Coronary artery (tissue), 2 donors: ENCODE data around the gene ALG8.

Experiments used
- DNase-seq: peaks from one replicate; pipeline ENCODE4 v3.0.0-alpha.2; 2017; ENCODE audit warnings: low spot score
- H3K27ac ChIP-seq, 2 donors: fragments of 200-600 bp; sonication (generic); one replicate each; pipeline ENCODE4 v1.5.1; 2016 to 2019
- H3K4me3 ChIP-seq: fragments of 200-600 bp; sonication (generic); 2 replicates; pipeline ENCODE4 v1.5.1; 2016; ENCODE audit warnings: mild to moderate bottlenecking, moderate library complexity
- TF ChIP-seq, protein P1 (sequence below): fragments of 200-600 bp; sonication (generic); IDR thresholded peaks from one replicate; pipeline ENCODE4 v1.5.1; 2019; ENCODE audit warnings: antibody characterized with exemption

Gene ALG8

GRCh38 chr11:78168539-78169477 is 29.4 kb upstream of the ALG8 start:
- peak overlapping the region; percentile 89 to 97 for H3K27ac ChIP-seq
- peak; percentile 99 for DNase-seq

DNA sequence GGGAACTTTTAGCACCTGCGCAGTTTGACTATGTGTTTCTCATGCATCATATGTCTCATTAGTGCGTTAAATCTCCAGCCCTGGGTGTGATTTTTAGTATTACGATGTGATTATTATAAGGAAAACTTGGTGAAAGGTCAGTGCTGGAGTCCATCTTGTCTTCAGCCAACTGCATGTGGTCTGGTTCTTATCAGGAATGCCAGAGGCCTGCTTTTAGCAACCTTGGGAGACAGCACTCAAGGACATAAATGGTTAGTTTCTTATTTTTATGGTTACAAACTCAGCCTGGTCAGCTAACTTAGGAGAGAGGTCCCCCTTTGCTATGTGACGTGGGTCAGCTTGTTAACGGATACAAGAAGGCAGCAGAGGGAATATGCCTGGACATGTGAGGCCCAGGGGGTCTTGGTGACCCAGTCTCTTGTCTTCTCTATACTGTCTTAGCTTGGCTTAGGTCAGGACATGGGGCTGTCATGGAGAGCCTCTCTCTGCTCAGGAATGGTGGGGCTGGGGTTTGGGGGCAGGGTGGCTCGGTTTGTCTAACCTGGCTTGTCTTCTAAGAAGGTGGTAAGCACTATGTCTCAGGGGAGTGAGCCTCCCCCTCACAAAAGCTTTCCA is 27.5 kb upstream of the ALG8 start:
- no peak for DNase-seq
- Histone ChIP-seq H3K27ac (peak overlapping the region; percentile 64 to 97), H3K4me3 (no peak overlapping the region)
- TF ChIP-seq, protein P1, sequence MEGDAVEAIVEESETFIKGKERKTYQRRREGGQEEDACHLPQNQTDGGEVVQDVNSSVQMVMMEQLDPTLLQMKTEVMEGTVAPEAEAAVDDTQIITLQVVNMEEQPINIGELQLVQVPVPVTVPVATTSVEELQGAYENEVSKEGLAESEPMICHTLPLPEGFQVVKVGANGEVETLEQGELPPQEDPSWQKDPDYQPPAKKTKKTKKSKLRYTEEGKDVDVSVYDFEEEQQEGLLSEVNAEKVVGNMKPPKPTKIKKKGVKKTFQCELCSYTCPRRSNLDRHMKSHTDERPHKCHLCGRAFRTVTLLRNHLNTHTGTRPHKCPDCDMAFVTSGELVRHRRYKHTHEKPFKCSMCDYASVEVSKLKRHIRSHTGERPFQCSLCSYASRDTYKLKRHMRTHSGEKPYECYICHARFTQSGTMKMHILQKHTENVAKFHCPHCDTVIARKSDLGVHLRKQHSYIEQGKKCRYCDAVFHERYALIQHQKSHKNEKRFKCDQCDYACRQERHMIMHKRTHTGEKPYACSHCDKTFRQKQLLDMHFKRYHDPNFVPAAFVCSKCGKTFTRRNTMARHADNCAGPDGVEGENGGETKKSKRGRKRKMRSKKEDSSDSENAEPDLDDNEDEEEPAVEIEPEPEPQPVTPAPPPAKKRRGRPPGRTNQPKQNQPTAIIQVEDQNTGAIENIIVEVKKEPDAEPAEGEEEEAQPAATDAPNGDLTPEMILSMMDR: no peak

More at GRCh38 chr11:78168539-78169477, 29.4 kb upstream of the ALG8 start:
- peak overlapping the region; percentile 27 for H3K4me3 ChIP-seq
- TF ChIP-seq, protein P1: no peak

GRCh38 chr11:78164471-78164870 is 25.0 kb upstream of the ALG8 start:
- DNase-seq: no peak
- Histone ChIP-seq H3K4me3 (no peak overlapping the region), H3K27ac (peak overlapping the region; percentile 43 to 72)
- TF ChIP-seq, protein P1: no peak

- TF ChIP-seq, protein P1: no peak
These were observed 24.4 kb upstream of the ALG8 start for GRCh38 chr11:78163828-78164227.

GRCh38 chr11:78161962-78162371 is 22.5 kb upstream of the ALG8 start:
- no peak for DNase-seq
- Histone ChIP-seq H3K4me3 (no peak overlapping the region), H3K27ac (peak overlapping the region; percentile 69 to 73)
- TF ChIP-seq, protein P1: no peak

More at GRCh38 chr11:78163828-78164227, 24.4 kb upstream of the ALG8 start:
- DNase-seq: no peak
- peak overlapping the region; percentile 43 to 72 for H3K27ac ChIP-seq
- H3K4me3 ChIP-seq: no peak overlapping the region

GRCh38 chr11:78161346-78161745 is 21.9 kb upstream of the ALG8 start:
- no peak overlapping the region for H3K4me3 ChIP-seq
- TF ChIP-seq, protein P1: no peak
- no peak for DNase-seq
- peak overlapping the region; percentile 69 to 73 for H3K27ac ChIP-seq
